Peyer's patch (tissue), 4 donors: ENCODE data around the gene LIG1.

Experiments used
- POLR2A ChIP-seq, 2 donors: fragments of 450-650 bp; IDR thresholded peaks; one replicate each; pipeline ENCODE4 v1.5.1; 2017; ENCODE audit warnings: antibody characterized with exemption in 2 of 2, mild to moderate bottlenecking in 2 of 2, moderate library complexity in 2 of 2
- TF ChIP-seq, protein P1 (sequence below), 6 experiments: fragments of 450-650 bp in 4 of 6; fragments of 200-600 bp in 2 of 6; sonication (generic) in 1 of 6; IDR thresholded peaks; one replicate each; pipeline ENCODE4 v1.5.1; 2017 to 2019; ENCODE audit warnings: antibody characterized with exemption in 6 of 6, mild to moderate bottlenecking in 3 of 6, moderate library complexity in 1 of 6

DNA sequence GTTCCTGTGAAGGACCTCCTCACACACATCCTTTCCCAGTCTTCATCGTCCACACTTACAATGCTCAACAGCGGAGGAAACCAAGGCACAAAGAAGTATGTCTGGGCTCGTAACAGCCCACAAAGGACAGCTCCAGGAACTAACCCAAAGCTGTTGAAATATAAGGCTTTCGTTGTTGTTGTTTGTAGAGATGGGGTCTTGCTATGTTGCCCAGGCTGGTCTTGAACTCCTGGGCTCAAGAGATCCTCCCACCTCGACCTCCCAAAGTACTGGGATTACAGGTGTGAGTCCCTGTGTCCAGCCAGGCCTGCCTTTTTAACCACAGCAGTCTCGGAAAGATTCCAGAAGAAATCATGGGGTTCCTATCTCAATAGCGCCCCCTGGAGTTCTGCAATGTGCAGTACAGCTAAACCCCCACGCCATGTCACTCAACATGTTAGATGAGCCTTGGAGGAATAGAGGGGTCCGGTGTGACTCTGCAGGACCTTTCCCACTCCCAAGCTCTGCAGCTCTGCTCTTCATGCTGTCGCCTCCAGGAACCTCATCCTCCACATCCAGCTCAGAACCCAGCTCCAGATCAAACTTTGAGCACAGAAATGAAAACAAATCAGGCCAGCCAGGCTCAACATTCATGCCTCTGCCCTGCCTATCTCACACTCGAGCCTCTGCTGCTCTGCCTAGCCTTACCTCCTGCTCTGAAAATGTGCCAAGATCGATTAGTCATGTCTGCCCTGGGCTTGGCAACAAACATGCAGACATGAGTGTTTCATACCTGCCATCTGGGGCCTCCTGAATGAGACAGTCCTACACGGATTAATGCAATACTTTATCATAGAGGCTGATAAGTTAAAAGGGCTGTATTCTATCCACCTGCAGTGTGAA is 67.0 kb downstream of the LIG1 start:
- TF ChIP-seq, protein P1, sequence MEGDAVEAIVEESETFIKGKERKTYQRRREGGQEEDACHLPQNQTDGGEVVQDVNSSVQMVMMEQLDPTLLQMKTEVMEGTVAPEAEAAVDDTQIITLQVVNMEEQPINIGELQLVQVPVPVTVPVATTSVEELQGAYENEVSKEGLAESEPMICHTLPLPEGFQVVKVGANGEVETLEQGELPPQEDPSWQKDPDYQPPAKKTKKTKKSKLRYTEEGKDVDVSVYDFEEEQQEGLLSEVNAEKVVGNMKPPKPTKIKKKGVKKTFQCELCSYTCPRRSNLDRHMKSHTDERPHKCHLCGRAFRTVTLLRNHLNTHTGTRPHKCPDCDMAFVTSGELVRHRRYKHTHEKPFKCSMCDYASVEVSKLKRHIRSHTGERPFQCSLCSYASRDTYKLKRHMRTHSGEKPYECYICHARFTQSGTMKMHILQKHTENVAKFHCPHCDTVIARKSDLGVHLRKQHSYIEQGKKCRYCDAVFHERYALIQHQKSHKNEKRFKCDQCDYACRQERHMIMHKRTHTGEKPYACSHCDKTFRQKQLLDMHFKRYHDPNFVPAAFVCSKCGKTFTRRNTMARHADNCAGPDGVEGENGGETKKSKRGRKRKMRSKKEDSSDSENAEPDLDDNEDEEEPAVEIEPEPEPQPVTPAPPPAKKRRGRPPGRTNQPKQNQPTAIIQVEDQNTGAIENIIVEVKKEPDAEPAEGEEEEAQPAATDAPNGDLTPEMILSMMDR (IDR thresholded peaks at IDR 0.05), result peak in 5 of 6 experiments; percentile 1 to 75 (median 64)
- no peak for TF ChIP-seq POLR2A (IDR thresholded peaks at IDR 0.05)
